Stimulated activated effector memory CD8-positive, alpha-beta T cell treated with anti-CD3 and anti-CD28 coated beads, Interleukin-12 subunit alpha, Interleukin-12 subunit beta, amount 100 ng/mL, for 72 hours (primary cell): Measurements from ENCODE around the gene CDC34.

ENCODE experiments used
- ATAC-seq: fragments of 150-1000 bp; cut with Tn5 transposase; 2 replicates; pipeline ENCODE4 v1.10.0; 2021
- DNase-seq, 2 donors: peaks; one replicate each; pipeline ENCODE4 v3.0.0; 2021 to 2022; ENCODE audit warnings: low spot score in 2 of 2
- H3K27ac Mint-ChIP-seq: one replicate; pipeline ENCODE4 v1.8.0; 2022; ENCODE audit warnings: mild to moderate bottlenecking, mixed read lengths
- H3K36me3 Mint-ChIP-seq: one replicate; pipeline ENCODE4 v1.8.0; 2022; ENCODE audit warnings: mild to moderate bottlenecking, mixed read lengths
- H3K4me1 Mint-ChIP-seq: one replicate; pipeline ENCODE4 v1.8.0; 2022; ENCODE audit warnings: mixed read lengths
- H3K4me3 Mint-ChIP-seq: one replicate; pipeline ENCODE4 v1.8.0; 2022; ENCODE audit warnings: mild to moderate bottlenecking, mixed read lengths
- H3K9me3 Mint-ChIP-seq: one replicate; pipeline ENCODE4 v1.8.0; 2022; ENCODE audit warnings: mixed read lengths

CDC34 gene, protein sequence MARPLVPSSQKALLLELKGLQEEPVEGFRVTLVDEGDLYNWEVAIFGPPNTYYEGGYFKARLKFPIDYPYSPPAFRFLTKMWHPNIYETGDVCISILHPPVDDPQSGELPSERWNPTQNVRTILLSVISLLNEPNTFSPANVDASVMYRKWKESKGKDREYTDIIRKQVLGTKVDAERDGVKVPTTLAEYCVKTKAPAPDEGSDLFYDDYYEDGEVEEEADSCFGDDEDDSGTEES

DNA sequence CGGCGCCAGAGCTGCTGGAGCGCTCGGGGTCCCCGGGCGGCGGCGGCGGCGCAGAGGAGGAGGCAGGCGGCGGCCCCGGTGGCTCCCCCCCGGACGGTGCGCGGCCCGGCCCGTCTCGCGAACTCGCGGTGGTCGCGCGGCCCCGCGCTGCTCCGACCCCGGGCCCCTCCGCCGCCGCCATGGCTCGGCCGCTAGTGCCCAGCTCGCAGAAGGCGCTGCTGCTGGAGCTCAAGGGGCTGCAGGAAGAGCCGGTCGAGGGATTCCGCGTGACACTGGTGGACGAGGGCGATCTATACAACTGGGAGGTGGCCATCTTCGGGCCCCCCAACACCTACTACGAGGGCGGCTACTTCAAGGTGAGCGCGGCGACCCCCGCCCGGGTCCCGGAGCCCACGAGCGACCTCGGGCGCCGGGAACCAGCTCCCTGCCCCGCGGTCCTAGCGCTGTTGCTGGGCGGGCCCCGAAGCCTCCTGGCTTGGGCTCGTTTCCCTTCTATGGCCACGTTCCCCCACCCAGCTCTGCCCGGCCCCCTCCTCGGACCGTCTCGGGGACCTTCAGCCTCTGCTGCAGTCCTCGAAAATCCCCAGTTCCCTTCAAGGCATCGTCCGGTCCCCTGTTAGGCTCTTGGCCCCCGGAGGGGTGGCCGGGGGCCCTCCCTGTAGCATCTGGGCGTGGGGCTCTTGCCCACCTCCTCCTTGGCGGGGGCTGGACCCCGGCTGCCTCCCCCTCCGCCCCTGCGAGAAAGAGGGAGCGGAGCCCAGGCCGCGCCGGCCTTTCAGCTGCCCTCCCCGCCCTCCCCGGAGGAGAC is at the start of gene CDC34:
TSS of gene CDC34 (plus strand) at position 8 of the 808 bp plus-strand sequence. CDS start at position 180, 172 bp downstream.
- Mint-ChIP-seq H3K9me3 (no peaks in the 10 kb centered on the region), H3K27ac (peak within 1 kb of the TSS; percentile 88), H3K36me3 (no peaks in the 10 kb centered on the region), H3K4me3 (peak within 1 kb of the TSS; percentile 77), H3K4me1 (peaks cover 16% of the 10 kb centered on the region)
- DNase-seq (no peak), ATAC-seq (peak; percentile 52)

- DNase-seq (no peak), ATAC-seq (no peak)
- peaks cover 32% of the 10 kb centered on the region for H3K36me3 Mint-ChIP-seq
- H3K27ac Mint-ChIP-seq, result peak overlapping the region; percentile 99
- peaks cover 15% of the 10 kb centered on the region for H3K9me3 Mint-ChIP-seq
- no peak overlapping the region for H3K4me3 Mint-ChIP-seq
- peaks cover 19% of the 10 kb centered on the region for H3K4me1 Mint-ChIP-seq
Measured at GRCh38 chr19:482186-483041, 49.1 kb upstream of the CDC34 start.

DNA sequence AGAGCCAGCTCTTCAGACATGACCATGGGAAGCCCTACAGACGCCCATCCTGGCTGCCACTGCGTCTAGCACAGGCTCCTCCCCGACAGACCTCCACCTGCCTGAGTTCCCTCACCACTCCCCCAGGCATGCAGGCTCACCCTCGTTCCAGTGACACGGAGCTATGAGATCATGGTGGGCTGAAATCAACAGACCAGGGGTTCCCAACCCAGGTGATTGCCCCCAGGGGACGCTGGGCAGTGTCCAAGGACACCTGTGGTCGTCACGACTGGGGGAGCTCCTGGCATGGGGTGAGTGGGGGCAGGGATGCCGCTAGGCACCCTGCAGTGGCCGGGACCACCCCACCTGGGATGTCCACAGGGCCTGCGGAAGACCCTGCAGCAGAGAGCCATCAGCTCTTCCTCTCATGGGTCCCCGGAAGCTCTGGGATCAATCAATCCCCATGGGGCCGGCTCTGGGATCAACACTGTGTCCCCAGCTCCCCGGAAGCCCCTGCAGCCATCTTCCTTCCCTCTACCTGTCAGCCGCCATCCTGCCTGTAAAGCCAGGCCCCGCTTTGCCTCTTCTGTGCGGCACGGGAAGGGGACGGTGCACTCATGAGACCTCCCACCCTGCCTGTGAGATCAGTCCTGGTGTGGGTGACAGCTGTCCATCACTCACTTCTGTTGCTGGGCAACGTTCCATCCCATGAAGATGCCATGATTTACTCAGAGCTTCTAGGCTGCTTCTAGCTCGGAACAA is 48.1 kb upstream of the CDC34 start:
- DNase-seq, result no peak
- Mint-ChIP-seq H3K9me3 (peaks cover 15% of the 10 kb centered on the region), H3K27ac (peak overlapping the region; percentile 63), H3K4me1 (peaks cover 19% of the 10 kb centered on the region), H3K36me3 (peaks cover 39% of the 10 kb centered on the region), H3K4me3 (no peak overlapping the region)
- no peak for ATAC-seq

GRCh38 chr19:484494-484893 is 47.1 kb upstream of the CDC34 start:
- DNase-seq (no peak), ATAC-seq (no peak)
- Mint-ChIP-seq H3K4me1 (peaks cover 19% of the 10 kb centered on the region), H3K27ac (no peak overlapping the region), H3K9me3 (peaks cover 15% of the 10 kb centered on the region), H3K36me3 (peaks cover 41% of the 10 kb centered on the region), H3K4me3 (no peak overlapping the region)

- DNase-seq (no peak), ATAC-seq (no peak)
- H3K27ac Mint-ChIP-seq, result no peak overlapping the region
- H3K9me3 Mint-ChIP-seq, result peaks cover 12% of the 10 kb centered on the region
- peaks cover 41% of the 10 kb centered on the region for H3K36me3 Mint-ChIP-seq
- H3K4me3 Mint-ChIP-seq, result no peak overlapping the region
- peaks cover 14% of the 10 kb centered on the region for H3K4me1 Mint-ChIP-seq
Measured at GRCh38 chr19:485077-485476, 46.5 kb upstream of the CDC34 start.

DNA sequence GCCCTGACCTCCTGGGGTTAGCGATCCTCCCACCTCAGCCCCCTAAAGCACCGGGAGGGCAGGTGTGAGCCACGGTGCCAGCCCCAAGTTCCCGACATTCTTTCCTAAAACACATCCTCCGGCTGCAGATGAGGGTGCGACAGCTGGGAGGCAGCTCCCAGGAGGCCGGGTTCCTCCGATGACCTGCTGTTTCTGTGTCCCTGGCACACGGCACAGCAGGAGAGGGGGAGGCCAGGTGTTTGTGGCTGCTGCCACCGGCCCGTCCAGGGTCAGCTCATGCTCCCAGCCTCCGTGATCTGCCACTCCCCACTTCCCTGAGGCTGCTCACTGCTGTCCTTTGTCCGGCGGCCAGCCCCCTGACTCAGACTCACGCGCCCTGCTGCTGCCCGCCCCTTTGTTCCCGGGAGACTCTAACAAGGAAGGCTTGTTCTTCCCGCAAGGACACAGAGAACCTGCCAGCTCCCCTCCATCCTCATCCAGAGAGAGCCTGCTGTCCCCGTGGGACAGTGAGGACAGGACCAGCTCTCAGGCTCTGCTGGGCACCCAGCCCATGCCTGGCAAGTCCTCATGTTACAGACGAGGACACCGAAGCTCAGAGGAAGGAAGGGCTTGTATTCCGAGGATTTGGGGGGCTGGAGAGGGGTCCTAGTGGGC is 45.9 kb upstream of the CDC34 start:
- Mint-ChIP-seq H3K36me3 (peaks cover 35% of the 10 kb centered on the region), H3K4me3 (no peak overlapping the region), H3K27ac (no peak overlapping the region), H3K9me3 (peaks cover 5% of the 10 kb centered on the region), H3K4me1 (peaks cover 8% of the 10 kb centered on the region)
- no peak for ATAC-seq
- no peak for DNase-seq

GRCh38 chr19:488505-489417 is 42.8 kb upstream of the CDC34 start:
- peak overlapping the region; percentile 74 for H3K4me3 Mint-ChIP-seq
- peak overlapping the region; percentile 87 for H3K27ac Mint-ChIP-seq
- ATAC-seq, result peak; percentile 87

GRCh38 chr19:489418-490196 is 42.0 kb upstream of the CDC34 start:
- H3K36me3 Mint-ChIP-seq, result peaks cover 20% of the 10 kb centered on the region
- ATAC-seq, result peak; percentile 22
- no peak for DNase-seq

More at GRCh38 chr19:488505-489417, 42.8 kb upstream of the CDC34 start:
- peaks cover 20% of the 10 kb centered on the region for H3K36me3 Mint-ChIP-seq
- H3K4me1 Mint-ChIP-seq, result peaks cover 9% of the 10 kb centered on the region
- DNase-seq, result peak; percentile 85 to 97
- no peaks in the 10 kb centered on the region for H3K9me3 Mint-ChIP-seq

GRCh38 chr19:491146-491741 is 40.3 kb upstream of the CDC34 start:
- Mint-ChIP-seq H3K27ac (no peak overlapping the region), H3K9me3 (no peaks in the 10 kb centered on the region), H3K4me3 (no peak overlapping the region), H3K4me1 (peaks cover 12% of the 10 kb centered on the region), H3K36me3 (peaks cover 20% of the 10 kb centered on the region)
- no peak for DNase-seq
- ATAC-seq, result no peak

More at GRCh38 chr19:489418-490196, 42.0 kb upstream of the CDC34 start:
- Mint-ChIP-seq H3K4me3 (peak overlapping the region; percentile 74), H3K9me3 (no peaks in the 10 kb centered on the region), H3K27ac (peak overlapping the region; percentile 71), H3K4me1 (peaks cover 12% of the 10 kb centered on the region)

- Mint-ChIP-seq H3K36me3 (peaks cover 20% of the 10 kb centered on the region), H3K4me3 (no peak overlapping the region), H3K27ac (no peak overlapping the region), H3K9me3 (no peaks in the 10 kb centered on the region), H3K4me1 (peaks cover 12% of the 10 kb centered on the region)
- ATAC-seq (no peak), DNase-seq (no peak)
Measured at GRCh38 chr19:492091-492531, 39.4 kb upstream of the CDC34 start.

DNA sequence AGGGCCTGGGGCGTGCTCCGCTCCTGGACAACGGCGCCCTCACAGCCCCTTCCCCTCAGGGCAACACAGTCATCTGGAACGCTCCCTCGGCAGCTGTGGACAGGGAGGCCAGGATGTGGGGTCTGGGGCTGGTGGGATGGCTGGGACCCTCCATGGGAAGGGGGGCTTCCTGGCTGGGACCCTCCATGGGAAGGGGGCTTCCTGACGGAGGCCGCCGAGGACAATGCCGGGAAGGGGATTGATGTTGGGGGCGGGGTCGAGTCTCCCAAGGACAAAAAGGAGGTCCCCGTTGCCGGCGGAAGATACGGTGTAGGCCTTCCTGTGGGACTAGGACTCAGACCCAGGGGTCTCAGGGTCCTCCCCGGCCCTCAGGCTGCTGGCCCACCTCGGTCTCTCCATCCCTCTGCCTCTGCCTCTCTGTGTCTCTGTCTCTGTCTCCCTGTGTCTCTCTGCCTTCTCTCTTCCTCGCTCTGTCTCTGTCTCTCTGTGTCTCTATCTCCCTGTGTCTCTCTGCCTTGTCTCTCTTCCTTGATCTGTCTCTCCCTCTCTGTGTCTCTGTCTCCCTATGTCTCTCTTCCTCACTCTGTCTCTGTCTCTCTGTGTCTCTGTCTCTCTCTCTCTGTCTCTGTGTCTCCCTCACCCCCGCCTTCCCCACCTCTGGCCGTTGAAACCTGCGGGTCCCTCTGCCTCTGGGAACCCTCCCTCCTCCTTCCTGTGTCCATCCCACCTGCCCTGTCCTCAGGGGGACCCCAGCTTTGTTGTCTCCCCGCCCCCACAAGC is 38.0 kb upstream of the CDC34 start:
- Mint-ChIP-seq H3K4me3 (no peak overlapping the region), H3K36me3 (peaks cover 19% of the 10 kb centered on the region), H3K9me3 (no peaks in the 10 kb centered on the region), H3K4me1 (peaks cover 12% of the 10 kb centered on the region), H3K27ac (peak overlapping the region; percentile 63)
- no peak for DNase-seq
- ATAC-seq, result no peak
